Fibroblast of pulmonary artery (primary cell): ENCODE results near the gene RAMP3.

Experiments used
- DNase-seq: peaks from one replicate; pipeline ENCODE4 v3.0.0-alpha.2; 2010; ENCODE audit warnings: low read depth
- H3K4me3 ChIP-seq: replicated peaks from 2 replicates; pipeline ENCODE4 v1.5.1; 2011; ENCODE audit warnings: low read depth, mild to moderate bottlenecking, control low read depth, low read length, moderate library complexity
- TF ChIP-seq, protein P1 (sequence below): IDR thresholded peaks from 2 replicates; pipeline ENCODE4 v1.5.1; 2011; ENCODE audit warnings: mild to moderate bottlenecking, control low read depth, low read length, inconsistent platforms; ENCODE audit errors: missing control alignments

The RAMP3 gene

GRCh38 chr7:45211066-45211465, 53.5 kb downstream of the RAMP3 start:
- TF ChIP-seq, protein P1, sequence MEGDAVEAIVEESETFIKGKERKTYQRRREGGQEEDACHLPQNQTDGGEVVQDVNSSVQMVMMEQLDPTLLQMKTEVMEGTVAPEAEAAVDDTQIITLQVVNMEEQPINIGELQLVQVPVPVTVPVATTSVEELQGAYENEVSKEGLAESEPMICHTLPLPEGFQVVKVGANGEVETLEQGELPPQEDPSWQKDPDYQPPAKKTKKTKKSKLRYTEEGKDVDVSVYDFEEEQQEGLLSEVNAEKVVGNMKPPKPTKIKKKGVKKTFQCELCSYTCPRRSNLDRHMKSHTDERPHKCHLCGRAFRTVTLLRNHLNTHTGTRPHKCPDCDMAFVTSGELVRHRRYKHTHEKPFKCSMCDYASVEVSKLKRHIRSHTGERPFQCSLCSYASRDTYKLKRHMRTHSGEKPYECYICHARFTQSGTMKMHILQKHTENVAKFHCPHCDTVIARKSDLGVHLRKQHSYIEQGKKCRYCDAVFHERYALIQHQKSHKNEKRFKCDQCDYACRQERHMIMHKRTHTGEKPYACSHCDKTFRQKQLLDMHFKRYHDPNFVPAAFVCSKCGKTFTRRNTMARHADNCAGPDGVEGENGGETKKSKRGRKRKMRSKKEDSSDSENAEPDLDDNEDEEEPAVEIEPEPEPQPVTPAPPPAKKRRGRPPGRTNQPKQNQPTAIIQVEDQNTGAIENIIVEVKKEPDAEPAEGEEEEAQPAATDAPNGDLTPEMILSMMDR: no peak
- no peak overlapping the region for H3K4me3 ChIP-seq
- no peak for DNase-seq

DNA sequence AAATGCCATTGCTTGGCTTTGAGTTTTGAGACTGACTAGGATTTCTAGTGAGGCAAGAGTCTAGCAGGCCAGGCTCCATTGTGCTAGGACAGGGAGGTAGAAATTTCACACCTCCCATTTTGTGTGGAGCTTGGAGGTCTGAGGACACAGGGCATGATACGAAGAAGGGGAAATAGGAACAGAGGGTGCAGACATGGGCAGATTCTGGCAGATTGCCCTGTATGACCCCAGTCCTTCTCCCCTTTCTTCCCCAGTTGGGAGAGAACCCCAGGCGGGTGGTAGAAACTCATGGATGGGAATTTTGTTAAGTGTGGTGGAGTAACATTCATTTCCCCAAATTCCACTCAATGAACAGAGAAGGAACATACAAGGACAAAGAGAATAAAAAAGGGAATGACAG, 54.4 kb downstream of the RAMP3 start:
- TF ChIP-seq, protein P1: no peak
- DNase-seq: no peak
- no peak overlapping the region for H3K4me3 ChIP-seq

GRCh38 chr7:45212606-45213005, 55.0 kb downstream of the RAMP3 start:
- TF ChIP-seq, protein P1: no peak
- no peak for DNase-seq
- H3K4me3 ChIP-seq: no peak overlapping the region

GRCh38 chr7:45215601-45216062, 58.0 kb downstream of the RAMP3 start:
- no peak overlapping the region for H3K4me3 ChIP-seq
- TF ChIP-seq, protein P1: no peak
- DNase-seq: no peak

- TF ChIP-seq, protein P1: no peak
- H3K4me3 ChIP-seq: no peak overlapping the region
- no peak for DNase-seq
Measured at GRCh38 chr7:45216181-45216580, 58.6 kb downstream of the RAMP3 start.

- no peak for DNase-seq
- TF ChIP-seq, protein P1: no peak
- H3K4me3 ChIP-seq: no peak overlapping the region
Measured at GRCh38 chr7:45216622-45217165, 59.1 kb downstream of the RAMP3 start.

- TF ChIP-seq, protein P1: peak; percentile 44
- no peak overlapping the region for H3K4me3 ChIP-seq
- DNase-seq: no peak
Measured at GRCh38 chr7:45217358-45217757, 59.8 kb downstream of the RAMP3 start.
